HEK293 (cell line): ENCODE results near the gene EFEMP2.
A peak's percentile ranks its signal among the peaks of the same experiment; 100 is the strongest.

Source experiments
- KLF1 ChIP-seq: fragments of 450-650 bp; formaldehyde crosslinking; IDR thresholded peaks from 2 replicates; pipeline ENCODE4 v1.5.1; 2016; ENCODE audit warnings: missing biosample characterization, missing genetic modification characterization
- MYNN ChIP-seq: fragments of 450-650 bp; formaldehyde crosslinking; IDR thresholded peaks from 2 replicates; pipeline ENCODE4 v1.5.1; 2016; ENCODE audit warnings: missing biosample characterization, missing genetic modification characterization, borderline replicate concordance
- PRDM1 ChIP-seq: fragments of 450-650 bp; formaldehyde crosslinking; IDR thresholded peaks from 2 replicates; pipeline ENCODE4; 2016; ENCODE audit warnings: missing biosample characterization, missing genetic modification characterization
- SP3 ChIP-seq: fragments of 450-650 bp; formaldehyde crosslinking; IDR thresholded peaks from 2 replicates; pipeline ENCODE4 v1.5.1; 2016; ENCODE audit warnings: missing biosample characterization, missing genetic modification characterization
- ZBTB48 ChIP-seq: fragments of 450-650 bp; formaldehyde crosslinking; IDR thresholded peaks from 2 replicates; pipeline ENCODE4 v1.5.1; 2016; ENCODE audit warnings: missing biosample characterization, missing genetic modification characterization
- ZNF10 ChIP-seq: fragments of 450-650 bp; formaldehyde crosslinking; IDR thresholded peaks from 2 replicates; pipeline ENCODE4 v1.5.1; 2017; ENCODE audit warnings: missing biosample characterization, missing genetic modification characterization
- ZNF16 ChIP-seq: fragments of 450-650 bp; formaldehyde crosslinking; IDR thresholded peaks from 2 replicates; pipeline ENCODE4 v1.5.1; 2016; ENCODE audit warnings: low read depth, missing biosample characterization, missing genetic modification characterization
- ZNF558 ChIP-seq: fragments of 450-650 bp; formaldehyde crosslinking; IDR thresholded peaks from 2 replicates; pipeline ENCODE4 v1.5.1; 2016; ENCODE audit warnings: missing biosample characterization, missing genetic modification characterization
- ZNF623 ChIP-seq: fragments of 450-650 bp; formaldehyde crosslinking; IDR thresholded peaks from 2 replicates; pipeline ENCODE4 v1.5.1; 2016; ENCODE audit warnings: missing biosample characterization, missing genetic modification characterization
- ZNF701 ChIP-seq: fragments of 450-650 bp; formaldehyde crosslinking; IDR thresholded peaks from 2 replicates; pipeline ENCODE4 v1.5.1; 2016; ENCODE audit warnings: missing biosample characterization, missing genetic modification characterization
- ZNF76 ChIP-seq: fragments of 450-650 bp; formaldehyde crosslinking; IDR thresholded peaks from 2 replicates; pipeline ENCODE4; 2016; ENCODE audit warnings: low read depth, missing biosample characterization, missing genetic modification characterization, borderline replicate concordance
- ZSCAN23 ChIP-seq: fragments of 450-650 bp; formaldehyde crosslinking; IDR thresholded peaks from 2 replicates; pipeline ENCODE4 v1.5.1; 2016; ENCODE audit warnings: missing biosample characterization, missing genetic modification characterization
- TF ChIP-seq, protein P1 (sequence below): fragments of 450-650 bp; formaldehyde crosslinking; IDR thresholded peaks from 2 replicates; pipeline ENCODE4 v1.5.1; 2016; ENCODE audit warnings: missing biosample characterization, missing genetic modification characterization
- TF ChIP-seq, protein P2 (sequence below): fragments of 450-650 bp; formaldehyde crosslinking; IDR thresholded peaks from 2 replicates; pipeline ENCODE4 v1.5.1; 2016; ENCODE audit warnings: missing biosample characterization, missing genetic modification characterization
- TF ChIP-seq, protein P3 (sequence below): fragments of 450-650 bp; formaldehyde crosslinking; IDR thresholded peaks from 2 replicates; pipeline ENCODE4 v1.5.1; 2016; ENCODE audit warnings: missing biosample characterization, missing genetic modification characterization
- TF ChIP-seq, protein P4 (sequence below): fragments of 450-650 bp; formaldehyde crosslinking; IDR thresholded peaks from 2 replicates; pipeline ENCODE4 v1.5.1; 2016; ENCODE audit warnings: missing biosample characterization, missing genetic modification characterization, borderline replicate concordance
- TF ChIP-seq, protein P5 (sequence below): fragments of 450-650 bp; formaldehyde crosslinking; IDR thresholded peaks from 2 replicates; pipeline ENCODE4 v1.5.1; 2016; ENCODE audit warnings: missing biosample characterization, missing genetic modification characterization, low read depth
- TF ChIP-seq, protein P6 (sequence below): fragments of 450-650 bp; formaldehyde crosslinking; IDR thresholded peaks from 2 replicates; pipeline ENCODE4 v1.5.1; 2016; ENCODE audit warnings: missing biosample characterization, missing genetic modification characterization
- TF ChIP-seq, protein P7 (sequence below): fragments of 450-650 bp; formaldehyde crosslinking; IDR thresholded peaks from 2 replicates; pipeline ENCODE4 v1.5.1; 2016; ENCODE audit warnings: missing biosample characterization, missing genetic modification characterization
- TF ChIP-seq, protein P8 (sequence below): fragments of 450-650 bp; formaldehyde crosslinking; IDR thresholded peaks from 2 replicates; pipeline ENCODE4 v1.5.1; 2016; ENCODE audit warnings: missing biosample characterization, missing genetic modification characterization

The EFEMP2 gene

DNA sequence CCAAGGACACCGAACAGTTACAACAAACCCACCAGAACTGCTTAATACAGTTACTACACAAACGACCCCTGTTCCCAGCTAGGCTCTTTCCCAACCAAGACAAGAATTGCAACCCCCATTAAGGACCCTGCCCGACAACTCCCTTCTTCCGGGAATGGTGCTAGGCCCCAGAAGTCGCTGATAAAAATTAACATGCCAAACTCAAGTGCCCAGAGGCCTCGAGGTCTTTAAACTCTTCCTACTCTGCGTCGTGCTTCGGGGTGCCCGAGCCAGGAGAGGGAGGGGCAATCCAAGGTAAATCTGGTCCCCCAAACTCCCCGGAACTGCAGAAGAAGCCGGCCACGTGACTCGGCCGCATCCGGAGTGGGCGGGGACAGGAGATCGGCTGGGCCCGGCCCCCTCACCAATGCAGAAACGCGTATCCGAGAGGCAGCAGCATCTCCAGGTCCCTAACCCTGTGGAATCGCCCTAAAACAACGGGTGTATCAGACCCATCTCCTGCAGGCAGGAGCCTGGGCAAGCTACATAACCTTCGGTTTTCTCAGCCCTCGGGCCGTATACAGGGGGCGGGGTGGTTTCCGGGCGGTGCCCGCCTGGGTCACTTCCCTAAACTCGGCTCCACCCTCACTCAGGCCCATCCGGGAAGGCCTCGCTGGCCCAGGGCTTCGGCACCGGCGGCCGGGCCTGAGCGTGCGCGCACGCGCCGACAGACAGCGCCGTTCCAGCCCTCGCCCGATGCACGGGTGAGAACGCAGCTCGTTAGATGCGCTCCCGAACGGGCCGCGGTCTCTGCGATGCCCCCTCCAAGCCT is 15.7 kb downstream of the EFEMP2 start (continued):
- TF ChIP-seq, protein P1, sequence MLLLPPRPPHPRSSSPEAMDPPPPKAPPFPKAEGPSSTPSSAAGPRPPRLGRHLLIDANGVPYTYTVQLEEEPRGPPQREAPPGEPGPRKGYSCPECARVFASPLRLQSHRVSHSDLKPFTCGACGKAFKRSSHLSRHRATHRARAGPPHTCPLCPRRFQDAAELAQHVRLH (tag by site-specific recombination), result no peak
- TF ChIP-seq ZSCAN23 (tag by site-specific recombination), result no peak
- no peak for TF ChIP-seq ZNF558 (tag by site-specific recombination)
- peak; percentile 78 for TF ChIP-seq SP3 (tag by site-specific recombination)
- no peak for TF ChIP-seq MYNN (tag by site-specific recombination)
- TF ChIP-seq, protein P2, sequence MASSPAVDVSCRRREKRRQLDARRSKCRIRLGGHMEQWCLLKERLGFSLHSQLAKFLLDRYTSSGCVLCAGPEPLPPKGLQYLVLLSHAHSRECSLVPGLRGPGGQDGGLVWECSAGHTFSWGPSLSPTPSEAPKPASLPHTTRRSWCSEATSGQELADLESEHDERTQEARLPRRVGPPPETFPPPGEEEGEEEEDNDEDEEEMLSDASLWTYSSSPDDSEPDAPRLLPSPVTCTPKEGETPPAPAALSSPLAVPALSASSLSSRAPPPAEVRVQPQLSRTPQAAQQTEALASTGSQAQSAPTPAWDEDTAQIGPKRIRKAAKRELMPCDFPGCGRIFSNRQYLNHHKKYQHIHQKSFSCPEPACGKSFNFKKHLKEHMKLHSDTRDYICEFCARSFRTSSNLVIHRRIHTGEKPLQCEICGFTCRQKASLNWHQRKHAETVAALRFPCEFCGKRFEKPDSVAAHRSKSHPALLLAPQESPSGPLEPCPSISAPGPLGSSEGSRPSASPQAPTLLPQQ, result 0 out of 2 replicates have a peak, but pooled peaks have one; percentile 34
- no peak for TF ChIP-seq PRDM1 (tag by site-specific recombination)
- TF ChIP-seq ZNF76, result no peak; the same call in 1 of the 2 replicates
- TF ChIP-seq ZNF623 (tag by site-specific recombination), result no peak
- TF ChIP-seq, protein P3, sequence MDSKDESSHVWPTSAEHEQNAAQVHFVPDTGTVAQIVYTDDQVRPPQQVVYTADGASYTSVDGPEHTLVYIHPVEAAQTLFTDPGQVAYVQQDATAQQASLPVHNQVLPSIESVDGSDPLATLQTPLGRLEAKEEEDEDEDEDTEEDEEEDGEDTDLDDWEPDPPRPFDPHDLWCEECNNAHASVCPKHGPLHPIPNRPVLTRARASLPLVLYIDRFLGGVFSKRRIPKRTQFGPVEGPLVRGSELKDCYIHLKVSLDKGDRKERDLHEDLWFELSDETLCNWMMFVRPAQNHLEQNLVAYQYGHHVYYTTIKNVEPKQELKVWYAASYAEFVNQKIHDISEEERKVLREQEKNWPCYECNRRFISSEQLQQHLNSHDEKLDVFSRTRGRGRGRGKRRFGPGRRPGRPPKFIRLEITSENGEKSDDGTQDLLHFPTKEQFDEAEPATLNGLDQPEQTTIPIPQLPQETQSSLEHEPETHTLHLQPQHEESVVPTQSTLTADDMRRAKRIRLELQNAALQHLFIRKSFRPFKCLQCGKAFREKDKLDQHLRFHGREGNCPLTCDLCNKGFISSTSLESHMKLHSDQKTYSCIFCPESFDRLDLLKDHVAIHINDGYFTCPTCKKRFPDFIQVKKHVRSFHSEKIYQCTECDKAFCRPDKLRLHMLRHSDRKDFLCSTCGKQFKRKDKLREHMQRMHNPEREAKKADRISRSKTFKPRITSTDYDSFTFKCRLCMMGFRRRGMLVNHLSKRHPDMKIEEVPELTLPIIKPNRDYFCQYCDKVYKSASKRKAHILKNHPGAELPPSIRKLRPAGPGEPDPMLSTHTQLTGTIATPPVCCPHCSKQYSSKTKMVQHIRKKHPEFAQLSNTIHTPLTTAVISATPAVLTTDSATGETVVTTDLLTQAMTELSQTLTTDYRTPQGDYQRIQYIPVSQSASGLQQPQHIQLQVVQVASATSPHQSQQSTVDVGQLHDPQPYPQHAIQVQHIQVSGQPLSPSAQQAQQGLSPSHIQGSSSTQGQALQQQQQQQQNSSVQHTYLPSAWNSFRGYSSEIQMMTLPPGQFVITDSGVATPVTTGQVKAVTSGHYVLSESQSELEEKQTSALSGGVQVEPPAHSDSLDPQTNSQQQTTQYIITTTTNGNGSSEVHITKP (tag by site-specific recombination), result peak; percentile 14; the same call in 1 of the 2 replicates
- TF ChIP-seq, protein P4, sequence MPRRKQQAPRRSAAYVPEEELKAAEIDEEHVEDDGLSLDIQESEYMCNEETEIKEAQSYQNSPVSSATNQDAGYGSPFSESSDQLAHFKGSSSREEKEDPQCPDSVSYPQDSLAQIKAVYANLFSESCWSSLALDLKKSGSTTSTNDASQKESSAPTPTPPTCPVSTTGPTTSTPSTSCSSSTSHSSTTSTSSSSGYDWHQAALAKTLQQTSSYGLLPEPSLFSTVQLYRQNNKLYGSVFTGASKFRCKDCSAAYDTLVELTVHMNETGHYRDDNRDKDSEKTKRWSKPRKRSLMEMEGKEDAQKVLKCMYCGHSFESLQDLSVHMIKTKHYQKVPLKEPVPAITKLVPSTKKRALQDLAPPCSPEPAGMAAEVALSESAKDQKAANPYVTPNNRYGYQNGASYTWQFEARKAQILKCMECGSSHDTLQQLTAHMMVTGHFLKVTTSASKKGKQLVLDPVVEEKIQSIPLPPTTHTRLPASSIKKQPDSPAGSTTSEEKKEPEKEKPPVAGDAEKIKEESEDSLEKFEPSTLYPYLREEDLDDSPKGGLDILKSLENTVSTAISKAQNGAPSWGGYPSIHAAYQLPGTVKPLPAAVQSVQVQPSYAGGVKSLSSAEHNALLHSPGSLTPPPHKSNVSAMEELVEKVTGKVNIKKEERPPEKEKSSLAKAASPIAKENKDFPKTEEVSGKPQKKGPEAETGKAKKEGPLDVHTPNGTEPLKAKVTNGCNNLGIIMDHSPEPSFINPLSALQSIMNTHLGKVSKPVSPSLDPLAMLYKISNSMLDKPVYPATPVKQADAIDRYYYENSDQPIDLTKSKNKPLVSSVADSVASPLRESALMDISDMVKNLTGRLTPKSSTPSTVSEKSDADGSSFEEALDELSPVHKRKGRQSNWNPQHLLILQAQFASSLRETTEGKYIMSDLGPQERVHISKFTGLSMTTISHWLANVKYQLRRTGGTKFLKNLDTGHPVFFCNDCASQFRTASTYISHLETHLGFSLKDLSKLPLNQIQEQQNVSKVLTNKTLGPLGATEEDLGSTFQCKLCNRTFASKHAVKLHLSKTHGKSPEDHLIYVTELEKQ (tag by site-specific recombination), result no peak
- no peak for TF ChIP-seq ZNF10
- peak; percentile 70 for TF ChIP-seq ZBTB48 (tag by site-specific recombination)
- TF ChIP-seq, protein P5, sequence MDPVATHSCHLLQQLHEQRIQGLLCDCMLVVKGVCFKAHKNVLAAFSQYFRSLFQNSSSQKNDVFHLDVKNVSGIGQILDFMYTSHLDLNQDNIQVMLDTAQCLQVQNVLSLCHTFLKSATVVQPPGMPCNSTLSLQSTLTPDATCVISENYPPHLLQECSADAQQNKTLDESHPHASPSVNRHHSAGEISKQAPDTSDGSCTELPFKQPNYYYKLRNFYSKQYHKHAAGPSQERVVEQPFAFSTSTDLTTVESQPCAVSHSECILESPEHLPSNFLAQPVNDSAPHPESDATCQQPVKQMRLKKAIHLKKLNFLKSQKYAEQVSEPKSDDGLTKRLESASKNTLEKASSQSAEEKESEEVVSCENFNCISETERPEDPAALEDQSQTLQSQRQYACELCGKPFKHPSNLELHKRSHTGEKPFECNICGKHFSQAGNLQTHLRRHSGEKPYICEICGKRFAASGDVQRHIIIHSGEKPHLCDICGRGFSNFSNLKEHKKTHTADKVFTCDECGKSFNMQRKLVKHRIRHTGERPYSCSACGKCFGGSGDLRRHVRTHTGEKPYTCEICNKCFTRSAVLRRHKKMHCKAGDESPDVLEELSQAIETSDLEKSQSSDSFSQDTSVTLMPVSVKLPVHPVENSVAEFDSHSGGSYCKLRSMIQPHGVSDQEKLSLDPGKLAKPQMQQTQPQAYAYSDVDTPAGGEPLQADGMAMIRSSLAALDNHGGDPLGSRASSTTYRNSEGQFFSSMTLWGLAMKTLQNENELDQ, result no peak
- no peak for TF ChIP-seq ZNF701 (tag by site-specific recombination)
- TF ChIP-seq ZNF16, result no peak
- TF ChIP-seq KLF1, result peak; percentile 61
- TF ChIP-seq, protein P6, sequence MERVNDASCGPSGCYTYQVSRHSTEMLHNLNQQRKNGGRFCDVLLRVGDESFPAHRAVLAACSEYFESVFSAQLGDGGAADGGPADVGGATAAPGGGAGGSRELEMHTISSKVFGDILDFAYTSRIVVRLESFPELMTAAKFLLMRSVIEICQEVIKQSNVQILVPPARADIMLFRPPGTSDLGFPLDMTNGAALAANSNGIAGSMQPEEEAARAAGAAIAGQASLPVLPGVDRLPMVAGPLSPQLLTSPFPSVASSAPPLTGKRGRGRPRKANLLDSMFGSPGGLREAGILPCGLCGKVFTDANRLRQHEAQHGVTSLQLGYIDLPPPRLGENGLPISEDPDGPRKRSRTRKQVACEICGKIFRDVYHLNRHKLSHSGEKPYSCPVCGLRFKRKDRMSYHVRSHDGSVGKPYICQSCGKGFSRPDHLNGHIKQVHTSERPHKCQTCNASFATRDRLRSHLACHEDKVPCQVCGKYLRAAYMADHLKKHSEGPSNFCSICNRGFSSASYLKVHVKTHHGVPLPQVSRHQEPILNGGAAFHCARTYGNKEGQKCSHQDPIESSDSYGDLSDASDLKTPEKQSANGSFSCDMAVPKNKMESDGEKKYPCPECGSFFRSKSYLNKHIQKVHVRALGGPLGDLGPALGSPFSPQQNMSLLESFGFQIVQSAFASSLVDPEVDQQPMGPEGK, result peak; percentile 55; the same call in 1 of the 2 replicates
- TF ChIP-seq, protein P7, sequence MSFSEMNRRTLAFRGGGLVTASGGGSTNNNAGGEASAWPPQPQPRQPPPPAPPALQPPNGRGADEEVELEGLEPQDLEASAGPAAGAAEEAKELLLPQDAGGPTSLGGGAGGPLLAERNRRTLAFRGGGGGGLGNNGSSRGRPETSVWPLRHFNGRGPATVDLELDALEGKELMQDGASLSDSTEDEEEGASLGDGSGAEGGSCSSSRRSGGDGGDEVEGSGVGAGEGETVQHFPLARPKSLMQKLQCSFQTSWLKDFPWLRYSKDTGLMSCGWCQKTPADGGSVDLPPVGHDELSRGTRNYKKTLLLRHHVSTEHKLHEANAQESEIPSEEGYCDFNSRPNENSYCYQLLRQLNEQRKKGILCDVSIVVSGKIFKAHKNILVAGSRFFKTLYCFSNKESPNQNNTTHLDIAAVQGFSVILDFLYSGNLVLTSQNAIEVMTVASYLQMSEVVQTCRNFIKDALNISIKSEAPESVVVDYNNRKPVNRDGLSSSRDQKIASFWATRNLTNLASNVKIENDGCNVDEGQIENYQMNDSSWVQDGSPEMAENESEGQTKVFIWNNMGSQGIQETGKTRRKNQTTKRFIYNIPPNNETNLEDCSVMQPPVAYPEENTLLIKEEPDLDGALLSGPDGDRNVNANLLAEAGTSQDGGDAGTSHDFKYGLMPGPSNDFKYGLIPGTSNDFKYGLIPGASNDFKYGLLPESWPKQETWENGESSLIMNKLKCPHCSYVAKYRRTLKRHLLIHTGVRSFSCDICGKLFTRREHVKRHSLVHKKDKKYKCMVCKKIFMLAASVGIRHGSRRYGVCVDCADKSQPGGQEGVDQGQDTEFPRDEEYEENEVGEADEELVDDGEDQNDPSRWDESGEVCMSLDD (tag by site-specific recombination), result 0 out of 2 replicates have a peak, but pooled peaks have one; percentile 8
- TF ChIP-seq, protein P8, sequence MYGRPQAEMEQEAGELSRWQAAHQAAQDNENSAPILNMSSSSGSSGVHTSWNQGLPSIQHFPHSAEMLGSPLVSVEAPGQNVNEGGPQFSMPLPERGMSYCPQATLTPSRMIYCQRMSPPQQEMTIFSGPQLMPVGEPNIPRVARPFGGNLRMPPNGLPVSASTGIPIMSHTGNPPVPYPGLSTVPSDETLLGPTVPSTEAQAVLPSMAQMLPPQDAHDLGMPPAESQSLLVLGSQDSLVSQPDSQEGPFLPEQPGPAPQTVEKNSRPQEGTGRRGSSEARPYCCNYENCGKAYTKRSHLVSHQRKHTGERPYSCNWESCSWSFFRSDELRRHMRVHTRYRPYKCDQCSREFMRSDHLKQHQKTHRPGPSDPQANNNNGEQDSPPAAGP (tag by site-specific recombination), result peak; percentile 32; the same call in 1 of the 2 replicates
